Sigmoid colon (tissue), 4 donors: ENCODE measurements around the gene FAM98C.

Experiments
- CTCF ChIP-seq, 4 experiments: fragments of 450-650 bp in 3 of 4; fragments of 200-600 bp in 1 of 4; IDR thresholded peaks; one replicate each; pipeline ENCODE4 v1.5.1; 2016 to 2019; ENCODE audit warnings: antibody characterized with exemption in 4 of 4, mild to moderate bottlenecking in 3 of 4, moderate library complexity in 2 of 4
- EP300 ChIP-seq, 4 donors: sonication (generic); formaldehyde crosslinking; IDR thresholded peaks; one replicate each; pipeline ENCODE4 v1.6.1; 2017; ENCODE audit warnings: antibody characterized with exemption in 4 of 4
- POLR2A ChIP-seq, 2 donors: fragments of 450-650 bp; IDR thresholded peaks; one replicate each; pipeline ENCODE4 v1.6.1; 2016; ENCODE audit warnings: antibody characterized with exemption in 2 of 2, mild to moderate bottlenecking in 2 of 2, moderate library complexity in 2 of 2
- POLR2AphosphoS5 ChIP-seq, 4 donors: sonication (generic); formaldehyde crosslinking; IDR thresholded peaks; one replicate each; pipeline ENCODE4 v1.6.1; 2017; ENCODE audit warnings: antibody characterized with exemption in 4 of 4

- TF ChIP-seq CTCF (IDR thresholded peaks at IDR 0.05) = no peak
- TF ChIP-seq POLR2AphosphoS5 (IDR thresholded peaks at IDR 0.05) = no peak
- TF ChIP-seq POLR2A (IDR thresholded peaks at IDR 0.05) = no peak
- TF ChIP-seq EP300 (IDR thresholded peaks at IDR 0.05) = no peak
Observed at GRCh38 chr19:38425222-38425809, 22.4 kb downstream of the FAM98C start.
